MG63 (cell line): ENCODE results near the gene COMMD9. TPM values are rescaled to one million over a fixed set of nuclear protein-coding genes. Genes with fewer than 3 reads are reported as not detected.

Source experiments
- DNase-seq: peaks from one replicate; pipeline ENCODE4 v3.0.0-alpha.2; 2020
- H3K27me3 ChIP-seq: fragments of 250-450 bp; sonication (Bioruptor Pico); 2 replicates; pipeline ENCODE4 v1.5.1; 2020; ENCODE audit warnings: mild to moderate bottlenecking, moderate library complexity
- H3K36me3 ChIP-seq: fragments of 250-450 bp; sonication (Bioruptor Pico); 2 replicates; pipeline ENCODE4 v1.5.1; 2020; ENCODE audit warnings: mild to moderate bottlenecking, moderate library complexity
- H3K4me3 ChIP-seq: fragments of 250-450 bp; sonication (Bioruptor Pico); 2 replicates; pipeline ENCODE4 v1.5.1; 2020; ENCODE audit warnings: mild to moderate bottlenecking, moderate library complexity
- H3K9me3 ChIP-seq: fragments of 250-450 bp; sonication (Bioruptor Pico); 2 replicates; pipeline ENCODE4 v1.5.1; 2020; ENCODE audit warnings: mild to moderate bottlenecking, moderate library complexity
- total RNA-seq: library from RNA; depleted of rRNA; stranded (reverse); fragments of >200 nt; shearing (Covaris generic); gene quantifications from 2 replicates; pipeline ENCODE4 v1.2.3, GENCODE V29; 2014; ENCODE audit warnings: low replicate concordance

COMMD9 gene
- total RNA-seq, 1 experiment from 2014 or later = 130 TPM

DNA sequence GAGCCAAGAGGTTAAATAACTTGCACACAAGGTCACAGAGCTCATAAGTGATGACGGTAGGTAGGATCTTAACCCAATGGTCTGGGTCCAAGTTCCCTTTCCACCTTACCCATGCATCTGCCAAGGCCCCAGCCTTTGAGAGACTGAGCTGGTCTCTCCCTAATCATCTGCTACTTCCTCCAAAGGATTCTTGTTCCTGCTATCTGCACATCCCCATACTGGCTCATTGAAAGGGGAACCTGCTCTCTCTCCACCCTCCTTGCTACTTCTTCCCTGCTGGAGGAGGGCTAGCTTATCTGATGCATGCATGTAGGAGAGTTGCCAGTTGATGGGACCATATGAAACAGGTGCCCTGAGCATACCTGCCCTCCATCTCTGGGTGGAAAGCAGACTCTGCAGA lies 47.7 kb downstream of the COMMD9 start:
- Histone ChIP-seq H3K9me3 (no peaks in the 10 kb centered on the region), H3K36me3 (no peaks in the 10 kb centered on the region), H3K4me3 (no peak overlapping the region), H3K27me3 (no peaks in the 10 kb centered on the region)
- DNase-seq = no peak

DNA sequence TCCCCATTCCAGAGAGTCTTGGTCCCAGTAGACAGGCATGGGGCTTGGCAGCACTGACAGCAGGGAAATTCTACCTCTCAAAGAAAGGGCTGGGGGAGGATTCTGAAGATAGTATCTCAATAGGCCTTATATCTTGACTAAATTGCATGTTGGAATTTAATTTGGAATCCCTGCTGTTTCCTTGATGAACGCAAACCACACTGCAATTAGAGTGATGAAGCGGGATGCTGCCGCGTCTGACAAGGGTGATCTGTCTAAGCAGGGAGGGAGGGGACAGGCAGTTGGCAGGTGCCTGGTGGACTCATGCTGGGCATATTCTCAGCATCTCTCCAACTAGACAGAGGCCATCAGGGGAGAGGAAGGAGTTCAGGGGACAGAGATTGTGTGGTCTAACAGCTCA lies 48.4 kb downstream of the COMMD9 start:
- Histone ChIP-seq H3K36me3 (no peaks in the 10 kb centered on the region), H3K4me3 (no peak overlapping the region), H3K9me3 (no peaks in the 10 kb centered on the region), H3K27me3 (no peaks in the 10 kb centered on the region)
- DNase-seq = no peak

DNA sequence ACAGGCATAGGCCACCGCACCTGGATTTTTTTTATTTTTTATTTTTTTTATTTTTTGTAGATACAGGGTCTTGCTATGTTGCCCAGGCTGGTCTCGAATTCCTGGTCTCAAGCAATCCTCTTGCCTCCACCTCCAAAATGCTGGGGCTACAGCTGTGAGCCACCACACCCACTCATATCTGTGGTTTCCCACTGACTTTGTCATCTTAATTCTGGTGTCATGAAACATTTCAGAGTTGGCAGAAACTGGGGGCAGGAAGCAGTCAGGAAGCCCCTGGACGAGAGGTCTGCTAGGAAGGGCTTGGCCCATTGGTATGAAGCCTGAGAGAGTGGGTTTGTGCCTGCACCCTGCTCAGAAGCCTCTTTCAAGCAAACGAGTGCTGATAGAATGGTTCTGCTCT lies 49.1 kb downstream of the COMMD9 start:
- DNase-seq = no peak
- no peaks in the 10 kb centered on the region for H3K27me3 ChIP-seq
- no peak overlapping the region for H3K4me3 ChIP-seq
- H3K36me3 ChIP-seq = no peaks in the 10 kb centered on the region
- no peaks in the 10 kb centered on the region for H3K9me3 ChIP-seq

DNA sequence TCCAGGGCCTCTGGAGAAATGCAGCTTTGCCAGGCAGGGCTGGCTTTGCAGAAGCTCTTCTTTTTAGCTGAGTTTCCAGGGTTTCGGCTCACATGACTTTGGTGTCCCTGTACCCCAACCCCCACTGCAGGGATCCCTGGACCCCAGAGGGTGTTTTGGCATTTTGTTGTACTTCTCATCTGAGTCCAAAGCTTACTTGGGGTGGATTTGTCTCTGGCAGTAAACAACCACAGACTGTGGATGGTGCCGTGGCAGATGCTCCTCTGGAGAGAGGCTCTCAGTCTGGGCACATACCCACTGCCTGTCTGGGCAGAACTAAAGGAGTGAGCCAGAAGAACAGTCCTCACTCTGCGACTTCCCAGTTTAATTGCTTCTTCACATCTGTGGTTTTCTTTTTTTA lies 49.6 kb downstream of the COMMD9 start:
- no peaks in the 10 kb centered on the region for H3K36me3 ChIP-seq
- H3K27me3 ChIP-seq = no peaks in the 10 kb centered on the region
- no peak for DNase-seq
- H3K4me3 ChIP-seq = no peak overlapping the region
- no peaks in the 10 kb centered on the region for H3K9me3 ChIP-seq

DNA sequence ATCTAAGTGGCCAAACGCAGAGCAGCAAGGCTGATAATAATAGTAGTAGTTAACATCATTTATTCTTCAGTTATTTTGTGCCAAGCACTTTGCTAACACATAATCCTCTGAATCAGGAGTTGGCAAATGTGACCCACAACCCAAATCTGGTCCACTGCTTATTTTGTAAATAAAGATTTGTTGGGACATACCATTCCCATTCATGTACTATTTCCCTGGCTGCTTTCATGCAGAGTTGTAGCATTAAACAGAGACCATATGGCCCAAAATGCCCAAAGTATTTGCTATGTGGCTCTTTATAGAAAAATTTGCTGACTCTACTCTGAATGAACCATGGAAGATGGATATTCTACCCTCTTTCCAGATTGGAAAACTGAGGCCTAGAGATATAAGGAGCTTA lies 50.3 kb downstream of the COMMD9 start:
- Histone ChIP-seq H3K27me3 (no peaks in the 10 kb centered on the region), H3K36me3 (no peaks in the 10 kb centered on the region), H3K9me3 (no peaks in the 10 kb centered on the region), H3K4me3 (no peak overlapping the region)
- peak; percentile 63 for DNase-seq

DNA sequence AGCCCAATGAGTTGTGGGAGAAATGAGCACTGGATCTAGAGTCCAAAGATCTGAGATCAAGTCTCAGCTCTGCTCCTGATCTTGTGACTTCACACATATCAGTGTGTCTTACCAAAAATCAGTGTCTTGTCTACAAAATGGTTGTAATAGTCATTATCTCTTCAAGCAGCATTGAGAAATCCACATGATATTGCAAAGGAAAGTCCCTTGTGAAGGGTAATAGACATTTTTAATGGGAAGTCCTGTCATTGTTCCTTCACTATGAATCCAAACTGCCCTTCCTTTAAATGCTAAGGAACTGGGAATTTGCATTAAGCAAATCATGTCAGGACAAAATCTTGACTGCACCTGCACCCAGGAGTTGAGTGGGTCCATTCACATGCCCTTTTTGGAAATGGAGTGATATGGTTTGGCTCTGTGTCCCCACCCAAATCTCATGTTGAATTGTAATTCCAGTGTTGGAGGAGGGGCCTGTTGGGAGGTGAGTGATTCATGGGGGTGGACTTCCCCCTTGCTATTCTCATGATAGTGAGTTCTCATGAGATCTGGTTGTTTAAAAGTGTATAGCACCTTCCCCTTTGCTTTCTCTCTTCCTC lies 51.1 kb downstream of the COMMD9 start:
- H3K27me3 ChIP-seq = no peaks in the 10 kb centered on the region
- no peak overlapping the region for H3K4me3 ChIP-seq
- no peak for DNase-seq
- H3K9me3 ChIP-seq = no peaks in the 10 kb centered on the region
- H3K36me3 ChIP-seq = no peaks in the 10 kb centered on the region

DNA sequence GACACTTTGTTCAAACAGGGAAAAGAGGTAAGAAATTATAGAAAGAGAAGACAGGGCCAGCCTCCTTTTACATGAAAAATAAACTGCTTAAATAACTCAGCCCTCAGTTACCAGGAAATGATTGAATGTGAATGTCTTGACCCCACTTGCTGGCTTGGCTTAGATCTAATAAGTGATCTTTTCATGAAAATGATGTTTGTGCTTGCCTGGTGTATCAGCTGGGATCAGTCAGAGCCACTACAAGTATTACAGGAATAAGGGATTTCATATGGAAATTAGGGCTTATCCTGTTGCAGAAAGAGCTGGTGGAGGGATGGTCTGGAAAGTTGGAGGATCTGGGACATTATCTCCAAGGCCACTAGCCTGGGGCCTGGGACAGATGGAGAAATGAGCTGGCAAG lies 51.8 kb downstream of the COMMD9 start:
- H3K36me3 ChIP-seq = no peaks in the 10 kb centered on the region

DNA sequence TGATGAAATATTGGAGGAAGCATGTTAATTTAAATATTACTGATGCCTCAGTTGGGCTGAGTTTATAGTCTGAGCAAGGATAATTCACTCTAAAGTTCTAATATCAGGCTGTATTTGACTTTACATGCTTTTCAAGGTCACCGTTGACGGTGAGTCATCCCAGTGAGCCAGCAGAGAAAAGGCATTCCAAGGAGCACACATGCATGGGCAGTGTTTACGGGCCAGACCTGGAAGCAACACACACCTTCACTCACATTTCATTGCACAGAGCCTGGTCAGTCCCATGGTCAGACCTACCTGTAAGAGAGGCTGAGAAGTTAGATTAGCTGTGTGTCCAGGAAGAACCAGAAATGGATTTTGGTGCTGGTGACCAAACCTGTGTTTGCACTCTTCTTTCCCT lies 53.5 kb downstream of the COMMD9 start:
- Histone ChIP-seq H3K36me3 (no peaks in the 10 kb centered on the region), H3K4me3 (no peak overlapping the region), H3K27me3 (no peaks in the 10 kb centered on the region), H3K9me3 (no peaks in the 10 kb centered on the region)
- DNase-seq = no peak

More for the DNA sequence above, 51.8 kb downstream of the COMMD9 start:
- no peaks in the 10 kb centered on the region for H3K27me3 ChIP-seq
- H3K9me3 ChIP-seq = no peaks in the 10 kb centered on the region
- no peak overlapping the region for H3K4me3 ChIP-seq
- DNase-seq = no peak

DNA sequence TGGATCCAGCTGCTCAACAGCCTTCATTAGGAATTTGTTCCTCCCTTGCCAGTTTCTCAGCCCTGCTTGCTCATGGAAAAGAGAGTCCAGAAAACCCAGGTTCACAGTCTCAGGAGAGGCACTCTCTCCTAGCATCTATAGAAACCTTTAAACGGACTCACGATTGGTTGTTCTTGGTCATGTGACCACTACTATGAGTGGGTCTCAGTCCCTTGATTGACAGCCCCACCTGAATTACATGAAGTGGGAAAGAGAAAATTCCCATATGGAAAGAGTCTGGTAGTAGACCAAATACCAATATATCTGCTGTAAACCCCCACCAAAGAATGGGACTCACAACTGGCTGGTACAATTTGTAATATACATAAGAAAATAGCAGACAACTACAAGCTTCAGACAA lies 54.4 kb downstream of the COMMD9 start:
- H3K27me3 ChIP-seq = no peaks in the 10 kb centered on the region
- H3K4me3 ChIP-seq = no peak overlapping the region
- no peaks in the 10 kb centered on the region for H3K9me3 ChIP-seq
- DNase-seq = no peak
- H3K36me3 ChIP-seq = no peaks in the 10 kb centered on the region

DNA sequence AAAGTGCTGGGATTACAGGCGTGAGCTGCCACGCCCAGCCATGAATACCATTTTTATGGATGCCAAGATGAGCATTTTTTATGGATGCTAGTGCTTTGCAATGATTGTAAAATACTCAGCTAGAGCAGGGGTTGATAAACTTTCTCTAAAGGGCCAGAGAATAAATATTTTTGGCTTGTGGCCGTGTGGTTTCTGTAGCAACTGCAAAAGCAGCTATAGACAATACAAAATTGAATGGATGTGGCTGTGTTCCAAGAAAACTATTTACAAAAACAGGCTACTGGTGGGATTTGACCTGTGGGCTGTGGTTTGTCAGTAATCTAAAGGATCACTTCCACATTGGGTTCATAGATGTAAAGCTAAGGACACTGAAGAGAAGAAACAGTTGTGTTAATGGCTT lies 56.0 kb downstream of the COMMD9 start:
- no peaks in the 10 kb centered on the region for H3K36me3 ChIP-seq
- no peak overlapping the region for H3K4me3 ChIP-seq
- no peaks in the 10 kb centered on the region for H3K27me3 ChIP-seq
- peak; percentile 8 for DNase-seq
- H3K9me3 ChIP-seq = no peaks in the 10 kb centered on the region

DNA sequence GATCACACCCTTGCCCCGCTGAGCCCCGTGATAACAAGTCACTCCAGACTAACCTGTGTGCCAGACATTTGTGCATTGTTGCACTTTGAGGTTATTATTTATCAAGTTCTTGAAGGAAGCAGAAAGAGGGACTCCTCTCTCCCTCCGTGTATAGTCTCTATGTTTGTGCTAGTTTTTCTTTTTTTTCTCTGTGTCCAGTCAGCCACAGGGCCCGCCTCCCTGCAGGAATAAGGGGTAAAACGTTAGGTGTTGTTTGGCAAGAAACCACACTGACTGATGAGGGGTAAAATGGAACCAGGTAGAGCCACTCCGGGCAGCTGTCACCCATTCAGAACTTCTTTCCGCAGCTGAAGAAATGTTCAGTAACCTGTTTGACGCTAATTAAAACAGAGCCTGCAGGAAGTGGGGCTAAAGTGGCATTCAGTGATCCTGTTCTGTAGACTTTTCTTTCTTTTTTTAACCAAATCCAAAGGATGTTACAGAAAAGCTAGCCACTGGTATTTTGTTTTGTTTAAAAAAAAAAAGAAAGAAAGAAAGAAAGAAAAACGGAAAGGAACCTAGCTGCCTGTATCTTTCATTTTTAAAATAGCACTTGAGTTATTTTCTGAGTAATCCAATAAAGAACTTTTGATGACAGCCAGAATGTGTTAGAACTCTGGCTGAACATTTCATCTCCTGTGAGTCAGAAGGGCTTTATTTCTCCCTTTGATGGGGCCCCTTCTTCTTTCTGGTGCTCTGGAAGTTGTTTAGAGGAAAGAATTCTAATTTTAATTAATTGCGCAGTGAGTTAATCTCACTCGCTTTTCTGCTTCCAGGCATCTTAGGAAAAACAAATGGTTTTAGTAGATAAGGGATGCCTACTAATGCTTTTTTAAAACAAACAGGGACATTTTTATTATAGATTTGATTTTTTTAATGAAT lies 58.2 kb downstream of the COMMD9 start:
- H3K9me3 ChIP-seq = no peaks in the 10 kb centered on the region
- H3K27me3 ChIP-seq = no peaks in the 10 kb centered on the region; the same call in 1 of the 2 replicates
- DNase-seq = no peak
- no peaks in the 10 kb centered on the region for H3K36me3 ChIP-seq
- H3K4me3 ChIP-seq = no peak overlapping the region

DNA sequence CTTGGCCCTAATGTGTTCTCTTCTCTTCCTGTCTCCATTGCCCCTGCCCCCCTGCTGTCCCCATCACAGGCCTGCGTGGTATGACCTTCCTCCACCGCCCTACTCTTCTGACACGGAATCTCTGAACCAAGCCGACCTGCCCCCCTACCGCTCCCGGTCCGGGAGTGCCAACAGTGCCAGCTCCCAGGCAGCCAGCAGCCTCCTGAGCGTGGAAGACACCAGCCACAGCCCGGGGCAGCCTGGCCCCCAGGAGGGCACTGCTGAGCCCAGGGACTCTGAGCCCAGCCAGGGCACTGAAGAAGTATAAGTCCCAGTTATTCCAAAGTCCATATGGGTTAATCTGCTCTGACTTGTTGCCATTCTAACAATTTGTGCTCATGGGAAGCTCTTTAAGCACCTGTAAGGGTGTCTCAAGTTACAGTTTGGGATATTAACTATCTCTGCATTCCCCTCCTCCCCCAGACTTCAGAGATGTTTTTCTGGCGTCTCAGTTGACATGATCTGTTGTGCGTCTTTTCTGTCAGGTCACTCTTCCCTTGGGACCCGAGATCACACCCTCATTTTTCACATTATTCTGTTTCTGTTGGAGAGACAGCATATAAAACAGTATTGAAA lies 60.0 kb downstream of the COMMD9 start:
- Histone ChIP-seq H3K9me3 (no peaks in the 10 kb centered on the region), H3K27me3 (no peaks in the 10 kb centered on the region; the same call in 1 of the 2 replicates), H3K4me3 (no peak overlapping the region), H3K36me3 (no peaks in the 10 kb centered on the region)
- DNase-seq = no peak

DNA sequence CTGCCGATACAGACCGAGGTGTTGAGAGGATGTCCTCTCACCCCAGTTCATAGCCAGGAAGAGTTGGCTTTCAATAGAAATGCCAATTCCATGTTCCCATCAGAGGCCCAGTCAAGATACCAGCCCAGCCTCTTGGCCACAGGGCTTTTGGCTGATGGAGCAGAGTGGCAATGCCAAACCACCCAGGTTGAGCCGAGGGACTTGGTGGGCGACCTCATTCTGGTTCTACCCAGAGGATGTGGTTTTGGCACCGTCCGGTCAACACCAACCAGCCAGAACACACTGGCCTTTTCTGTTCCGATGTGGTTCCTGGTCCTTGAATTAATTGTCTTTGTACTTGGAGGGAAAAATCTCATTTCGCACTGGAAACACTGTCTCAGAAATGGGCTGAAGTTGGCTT lies 60.5 kb downstream of the COMMD9 start:
- peak; percentile 80 for DNase-seq
- Histone ChIP-seq H3K4me3 (no peak overlapping the region), H3K27me3 (no peaks in the 10 kb centered on the region; the same call in 1 of the 2 replicates), H3K9me3 (no peaks in the 10 kb centered on the region), H3K36me3 (no peaks in the 10 kb centered on the region)

DNA sequence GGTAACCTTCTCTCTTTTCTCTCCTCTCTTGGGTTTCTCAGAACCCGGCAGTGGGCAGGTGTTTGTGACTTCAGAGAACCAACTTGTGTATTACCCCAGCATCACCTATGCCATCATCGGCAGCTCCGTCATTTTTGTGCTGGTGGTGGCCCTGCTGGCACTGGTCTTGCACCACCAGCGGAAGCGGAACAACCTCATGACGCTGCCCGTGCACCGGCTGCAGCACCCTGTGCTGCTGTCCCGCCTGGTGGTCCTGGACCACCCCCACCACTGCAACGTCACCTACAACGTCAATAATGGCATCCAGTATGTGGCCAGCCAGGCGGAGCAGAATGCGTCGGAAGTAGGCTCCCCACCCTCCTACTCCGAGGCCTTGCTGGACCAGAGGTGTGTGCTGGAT lies 62.2 kb downstream of the COMMD9 start:
- H3K4me3 ChIP-seq = no peak overlapping the region
- no peaks in the 10 kb centered on the region for H3K36me3 ChIP-seq
- H3K27me3 ChIP-seq = no peaks in the 10 kb centered on the region; the same call in 1 of the 2 replicates
- no peak for DNase-seq
- H3K9me3 ChIP-seq = no peaks in the 10 kb centered on the region

DNA sequence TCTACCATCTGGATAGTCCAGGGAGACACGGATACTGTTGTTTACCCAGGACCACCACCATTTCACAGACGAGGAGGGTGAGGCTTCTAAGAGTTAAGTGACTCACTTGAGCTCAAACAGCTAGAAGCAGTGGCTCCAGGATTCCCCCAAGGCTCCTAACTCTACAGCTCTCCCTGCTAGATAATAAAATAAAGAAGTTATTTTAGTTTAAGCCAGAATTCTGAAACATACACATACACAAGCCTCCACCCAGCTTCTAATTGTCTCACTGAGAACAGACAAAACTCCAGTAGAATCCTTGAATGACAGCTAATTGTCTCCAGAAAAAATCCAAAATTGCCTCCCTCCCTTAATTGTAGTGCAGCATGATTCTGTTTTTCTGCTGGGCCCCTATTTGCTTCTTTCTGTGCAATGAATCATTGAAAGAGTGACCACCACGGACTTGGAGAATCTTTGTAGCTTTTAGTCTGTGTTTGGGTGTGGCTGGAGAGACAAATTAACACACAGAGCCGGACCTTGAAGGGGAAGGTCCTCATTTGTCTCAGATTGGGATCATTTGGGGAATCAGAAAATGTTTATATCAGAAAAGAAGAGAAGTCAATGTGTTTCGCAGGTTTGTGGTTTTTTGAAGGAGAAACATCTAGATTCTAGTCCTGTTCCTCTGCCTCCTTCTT lies 64.9 kb downstream of the COMMD9 start:
- Histone ChIP-seq H3K9me3 (peaks cover 5% of the 10 kb centered on the region; the same call in 1 of the 2 replicates), H3K27me3 (no peaks in the 10 kb centered on the region; the same call in 1 of the 2 replicates), H3K4me3 (no peak overlapping the region), H3K36me3 (no peaks in the 10 kb centered on the region)
- no peak for DNase-seq

DNA sequence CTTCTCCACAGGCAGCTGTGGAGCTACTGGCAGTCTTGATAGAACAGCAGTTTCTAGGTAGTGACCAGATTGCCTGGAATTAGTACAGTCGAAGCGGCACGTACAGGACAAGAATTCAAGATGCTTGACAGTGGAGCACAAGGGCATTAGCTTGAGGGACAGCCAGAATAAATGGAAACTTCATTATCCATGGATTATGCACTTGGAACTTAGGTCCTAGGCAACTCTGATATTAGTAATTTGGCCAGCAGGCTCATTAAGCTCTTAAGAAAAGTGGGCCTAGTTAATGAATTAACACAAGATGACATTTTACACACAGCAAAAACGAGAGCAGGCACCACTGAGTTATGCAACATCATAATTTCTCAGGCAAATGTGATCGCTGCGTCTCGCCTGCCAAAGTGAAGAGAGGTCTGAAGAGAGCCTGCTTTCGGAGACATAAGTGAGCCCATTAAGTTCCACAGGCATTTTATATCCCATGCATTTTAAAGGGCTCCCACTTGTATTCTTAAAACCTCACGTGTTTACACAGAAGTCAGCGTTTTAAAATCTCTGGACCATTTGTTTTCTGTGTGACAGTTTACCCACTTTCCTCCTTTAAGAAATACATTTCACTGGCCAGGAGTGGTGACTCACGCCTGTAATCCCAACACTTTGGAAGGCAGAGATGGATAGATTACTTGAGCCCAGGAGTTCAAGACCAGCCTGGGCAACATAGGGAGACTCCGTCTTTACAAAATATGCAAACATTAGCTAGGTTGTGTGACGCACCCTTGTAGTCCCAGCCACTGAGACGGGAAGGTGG lies 66.2 kb downstream of the COMMD9 start:
- H3K36me3 ChIP-seq = no peaks in the 10 kb centered on the region
- no peaks in the 10 kb centered on the region; the same call in 1 of the 2 replicates for H3K27me3 ChIP-seq
- DNase-seq = no peak
- no peak overlapping the region for H3K4me3 ChIP-seq
- peaks cover 5% of the 10 kb centered on the region; the same call in 1 of the 2 replicates for H3K9me3 ChIP-seq
